ENCODE data around the gene LCN9.
"Not testable (repeated sequence)": the region's sequence is repeated elsewhere in the genome, so short reads cannot be mapped to it uniquely, and the experiment has no call there.

Gene LCN9

GRCh38 chr9:135647884-135648283, 15.2 kb upstream of the LCN9 start:
- DNase-seq (ENCODE audit: low spot score), result no peak

- no peak for DNase-seq (ENCODE audit: low spot score)
Measured at GRCh38 chr9:135648494-135649410, 14.4 kb upstream of the LCN9 start.

GRCh38 chr9:135649508-135649907, 13.6 kb upstream of the LCN9 start:
- no peak for DNase-seq (ENCODE audit: low spot score)

- no peak for DNase-seq (ENCODE audit: low spot score)
Measured at GRCh38 chr9:135650408-135650807, 12.7 kb upstream of the LCN9 start.

GRCh38 chr9:135655317-135655716, 7.8 kb upstream of the LCN9 start:
- DNase-seq (ENCODE audit: low spot score), result no peak

GRCh38 chr9:135657416-135657815, 5.7 kb upstream of the LCN9 start:
- no peak for DNase-seq (ENCODE audit: low spot score)

- DNase-seq (ENCODE audit: low spot score), result no peak
Measured at GRCh38 chr9:135659252-135659651, 3.9 kb upstream of the LCN9 start.

- no peak for DNase-seq (ENCODE audit: low spot score)
Measured at GRCh38 chr9:135660407-135660806, 2.7 kb upstream of the LCN9 start.

GRCh38 chr9:135661816-135662560, 1.1 kb upstream of the LCN9 start:
- DNase-seq (ENCODE audit: low spot score), result no peak

- DNase-seq (ENCODE audit: low spot score), result no peak
Measured at GRCh38 chr9:135663451-135663770, 302 bp downstream of the LCN9 start.

- DNase-seq (ENCODE audit: low spot score), result no peak
Measured at GRCh38 chr9:135663857-135664256, 748 bp downstream of the LCN9 start.

- DNase-seq (ENCODE audit: low spot score), result no peak
Measured at GRCh38 chr9:135664266-135664665, 1.2 kb downstream of the LCN9 start.

GRCh38 chr9:135664801-135665794, 2.0 kb downstream of the LCN9 start:
- no peak for DNase-seq (ENCODE audit: low spot score)

GRCh38 chr9:135665795-135666189, 2.7 kb downstream of the LCN9 start:
- no peak for DNase-seq (ENCODE audit: low spot score)

GRCh38 chr9:135666534-135667462, 3.7 kb downstream of the LCN9 start:
- DNase-seq (ENCODE audit: low spot score), result no peak

GRCh38 chr9:135667463-135668001, 4.4 kb downstream of the LCN9 start:
- no peak for DNase-seq (ENCODE audit: low spot score)

- DNase-seq (ENCODE audit: low spot score), result not testable (repeated sequence)
Measured at GRCh38 chr9:135669018-135669417, 5.9 kb downstream of the LCN9 start.

- no peak for DNase-seq (ENCODE audit: low spot score)
Measured at GRCh38 chr9:135669616-135670285, 6.6 kb downstream of the LCN9 start.

- no peak for DNase-seq (ENCODE audit: low spot score)
Measured at GRCh38 chr9:135670721-135671590, 7.8 kb downstream of the LCN9 start.
